B cell (primary cell): Measurements from ENCODE around the gene MAN2A1. TPM values are rescaled to one million over a fixed set of nuclear protein-coding genes. Genes with fewer than 3 reads are reported as not detected.

Experiments used
- ATAC-seq: fragments of 200-7000 bp; cut with Tn5 transposase; one replicate; pipeline ENCODE4 v1.10.0; 2021; ENCODE audit warnings: low read depth, mild to moderate bottlenecking, moderate number of reproducible peaks, moderate library complexity
- CTCF ChIA-PET: fragments of 350-600 bp; sonication (Branson Sonifier 250); formaldehyde crosslinking; loops from one replicate; lab custom pipeline; 2021; ENCODE audit warnings: antibody characterized with exemption, inconsistent platforms; lab: Charles Lee
- POLR2A ChIA-PET: fragments of 350-600 bp; sonication (Branson Sonifier 250); formaldehyde crosslinking; loops from one replicate; lab custom pipeline; 2021; ENCODE audit warnings: antibody characterized with exemption; lab: Charles Lee
- DNase-seq: peaks from one replicate; pipeline ENCODE4 v3.0.0; 2013
- H2AFZ ChIP-seq: 2 replicates; pipeline ENCODE4 v1.6.1; 2012; ENCODE audit warnings: mild to moderate bottlenecking, low read depth, low read length; ENCODE audit not compliant: insufficient read depth, poor library complexity, severe bottlenecking
- H3K27ac ChIP-seq, 2 donors: 1 replicate in 1 of 2; 2 replicates in 1 of 2; pipeline ENCODE4 v1.5.1; 2012 to 2013; ENCODE audit warnings: low read length in 2 of 2, mild to moderate bottlenecking in 2 of 2, moderate library complexity in 1 of 2
- H3K27me3 ChIP-seq, 4 experiments: fragments of 200-600 bp in 1 of 4; sonication (generic) in 1 of 4; replicated peaks in 1 of 4; 1 replicate in 2 of 4; 2 replicates in 2 of 4; pipeline versions ENCODE4 v1.6.1 to v1.7.0; 2013 to 2016; ENCODE audit warnings: low read length in 3 of 4, mild to moderate bottlenecking in 2 of 4, mixed read lengths in 1 of 4, moderate library complexity in 1 of 4; ENCODE audit not compliant: insufficient read depth in 4 of 4, control insufficient read depth in 3 of 4; ENCODE audit errors: control extremely low read depth in 1 of 4
- H3K36me3 ChIP-seq, 2 experiments: replicated peaks in 1 of 2; 1 replicate in 1 of 2; 2 replicates in 1 of 2; pipeline versions ENCODE4 v1.6.1 to v1.7.1; 2013; ENCODE audit warnings: low read length in 1 of 2; ENCODE audit not compliant: insufficient read depth in 2 of 2, control insufficient read depth in 1 of 2; ENCODE audit errors: control extremely low read depth in 1 of 2, extremely low read depth in 1 of 2
- H3K4me1 ChIP-seq, 2 donors: fragments of 200-600 bp in 1 of 2; sonication (generic) in 1 of 2; 1 replicate in 1 of 2; 2 replicates in 1 of 2; pipeline versions ENCODE4 v1.5.1 to v1.6.1; 2013 to 2017; ENCODE audit warnings: low read length in 2 of 2; ENCODE audit not compliant: control insufficient read depth in 2 of 2, insufficient read depth in 2 of 2
- H3K4me2 ChIP-seq: replicated peaks from 2 replicates; pipeline ENCODE3; 2012; ENCODE audit warnings: mild to moderate bottlenecking, low read depth, low read length; ENCODE audit not compliant: poor library complexity, severe bottlenecking
- H3K4me3 ChIP-seq, 5 experiments: fragments of 200-600 bp in 1 of 5; sonication (generic) in 1 of 5; 1 replicate in 3 of 5; 2 replicates in 2 of 5; pipeline versions ENCODE4 v1.5.1 to v1.7.0; 2011 to 2016; ENCODE audit warnings: low read length in 4 of 5, mild to moderate bottlenecking in 4 of 5, low read depth in 2 of 5, control low read depth in 1 of 5, moderate library complexity in 1 of 5; ENCODE audit not compliant: insufficient read depth in 1 of 5; ENCODE audit errors: control extremely low read depth in 1 of 5, extremely low read depth in 1 of 5
- H3K79me2 ChIP-seq: fragments of 200-600 bp; sonication (generic); one replicate; pipeline ENCODE4 v1.6.0; 2016; ENCODE audit warnings: low read length; ENCODE audit not compliant: control insufficient read depth, insufficient read depth
- H3K9ac ChIP-seq: fragments of 200-600 bp; sonication (generic); 2 replicates; pipeline ENCODE4 v1.6.1; 2017; ENCODE audit warnings: mild to moderate bottlenecking, low read length, moderate library complexity
- H3K9me3 ChIP-seq, 3 donors: one replicate each; pipeline versions ENCODE4 v1.6.1 to v1.7.1; 2013; ENCODE audit warnings: low read length in 2 of 3; ENCODE audit not compliant: control insufficient read depth in 2 of 3, insufficient read depth in 1 of 3; ENCODE audit errors: control extremely low read depth in 1 of 3
- H4K20me1 ChIP-seq: 2 replicates; pipeline ENCODE4 v1.6.0; 2012; ENCODE audit warnings: mild to moderate bottlenecking, low read length; ENCODE audit not compliant: insufficient read depth, control insufficient read depth, poor library complexity, severe bottlenecking
- H3K27ac Mint-ChIP-seq: one replicate; pipeline ENCODE4 v1.8.0; 2021; ENCODE audit warnings: mixed read lengths
- H3K27me3 Mint-ChIP-seq: one replicate; pipeline ENCODE4 v1.8.0; 2021; ENCODE audit warnings: mixed read lengths
- H3K4me1 Mint-ChIP-seq: one replicate; pipeline ENCODE4 v1.8.0; 2021; ENCODE audit warnings: mixed read lengths
- H3K4me3 Mint-ChIP-seq: one replicate; pipeline ENCODE4 v1.8.0; 2021; ENCODE audit warnings: mixed read lengths
- H3K9me3 Mint-ChIP-seq: one replicate; pipeline ENCODE4 v1.8.0; 2022; ENCODE audit warnings: mixed read lengths; ENCODE audit not compliant: insufficient read depth
- CTCF ChIP-seq: fragments of 200-600 bp; IDR thresholded peaks from one replicate; pipeline ENCODE4 v1.8.0; 2022; ENCODE audit warnings: antibody characterized with exemption, mild to moderate bottlenecking
- EZH2 ChIP-seq: IDR thresholded peaks from 2 replicates; pipeline ENCODE4 v1.6.1; 2012; ENCODE audit warnings: borderline replicate concordance, low read depth, mild to moderate bottlenecking, moderate library complexity, low read length; ENCODE audit not compliant: insufficient read depth, poor library complexity, severe bottlenecking
- WGBS: methylation state at CpG from one replicate; pipeline ENCODE4 v1.1.5; 2013; ENCODE audit warnings: missing lambda C conversion rate; ENCODE audit not compliant: insufficient coverage; 5-methylcytosine and 5-hydroxymethylcytosine counted together
- intact Hi-C: fragments of 100-400 bp; cut with micrococcal nuclease; formaldehyde crosslinking; loops from one replicate; pipeline ENCODE4 v1.10.0; 2022
- polyA plus RNA-seq: library from polyadenylated mRNA; depleted of rRNA; stranded (reverse); fragments of >200 nt; gene quantifications from 2 replicates; pipeline ENCODE4 v1.2.3, GENCODE V29; 2012
- total RNA-seq, 2 donors: library from RNA; stranded (reverse); fragments of 120-200 nt in 1 of 2; gene quantifications; 1 replicate in 1 of 2; 2 replicates in 1 of 2; pipeline versions ENCODE4 v1.2.3 to v1.2.4, GENCODE V29; 2013 to 2022

MAN2A1 gene
- total and polyA plus RNA-seq, 2 donors (not counting 1 experiment from before 2014, with no cell fraction given) = 12.7 to 55.0 TPM

GRCh38 chr5:109905906-109906305 is 216.2 kb downstream of the MAN2A1 start:
- Mint-ChIP-seq H3K9me3 (no peaks in the 10 kb centered on the region), H3K27me3 (peaks cover 9% of the 10 kb centered on the region), H3K4me1 (no peaks in the 10 kb centered on the region), H3K4me3 (no peak overlapping the region), H3K27ac (no peak overlapping the region)
- TF ChIP-seq EZH2 (no peak), CTCF (no peak)
- no peaks in the 10 kb centered on the region for H3K79me2 ChIP-seq
- no peak overlapping the region for H3K27ac ChIP-seq
- no CpG with 5 or more reads among the region's 1 CpG for WGBS
- H3K27me3 ChIP-seq = no peaks in the 10 kb centered on the region
- H2AFZ ChIP-seq = no peak overlapping the region
- intact Hi-C loops = no loop called here
- no peak for DNase-seq
- ATAC-seq = no peak
- H3K4me1 ChIP-seq = no peaks in the 10 kb centered on the region
- H3K4me3 ChIP-seq = no peak overlapping the region
- H4K20me1 ChIP-seq = no peaks in the 10 kb centered on the region
- POLR2A ChIA-PET = no interaction called here
- CTCF ChIA-PET = no interaction called here
- no peak overlapping the region for H3K9ac ChIP-seq
- H3K36me3 ChIP-seq = no peaks in the 10 kb centered on the region
- no peaks in the 10 kb centered on the region for H3K9me3 ChIP-seq
- no peak overlapping the region for H3K4me2 ChIP-seq

DNA sequence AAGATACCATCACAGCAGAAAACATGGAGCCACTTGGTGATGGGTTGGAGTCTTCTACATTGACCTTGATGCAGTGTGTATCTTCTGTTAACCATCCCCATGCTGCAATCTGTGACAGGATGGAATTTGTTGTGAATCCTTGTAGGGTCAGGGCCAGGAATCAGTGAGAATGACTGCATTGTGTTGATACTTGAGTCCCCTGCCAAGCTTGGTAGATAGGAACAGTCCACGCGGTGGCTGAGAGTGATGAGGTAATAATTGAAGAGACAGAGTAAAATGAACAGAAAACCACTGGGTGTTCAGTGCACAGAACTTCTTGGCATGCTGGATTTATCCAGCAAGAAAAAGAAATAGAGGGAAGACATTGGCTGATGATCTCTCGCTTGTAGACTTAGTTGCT is 217.5 kb downstream of the MAN2A1 start:
- Histone ChIP-seq H3K9me3 (no peaks in the 10 kb centered on the region), H3K27me3 (no peaks in the 10 kb centered on the region), H3K9ac (no peak overlapping the region), H3K4me1 (no peaks in the 10 kb centered on the region), H3K4me2 (no peak overlapping the region), H3K4me3 (no peak overlapping the region), H4K20me1 (no peaks in the 10 kb centered on the region), H3K36me3 (no peaks in the 10 kb centered on the region), H2AFZ (no peak overlapping the region), H3K27ac (no peak overlapping the region), H3K79me2 (no peaks in the 10 kb centered on the region)
- no peak for DNase-seq
- CTCF ChIA-PET = no interaction called here
- Mint-ChIP-seq H3K27ac (no peak overlapping the region), H3K4me3 (no peak overlapping the region), H3K4me1 (no peaks in the 10 kb centered on the region), H3K9me3 (no peaks in the 10 kb centered on the region), H3K27me3 (peaks cover 9% of the 10 kb centered on the region)
- intact Hi-C loops = no loop called here
- WGBS = 100% methylated on average over 3 of the region's 3 CpGs
- POLR2A ChIA-PET = no interaction called here
- no peak for TF ChIP-seq CTCF
- no peak for TF ChIP-seq EZH2
- no peak for ATAC-seq
